ENCODE measurements around the gene SRPX2.
"Not testable (repeated sequence)": the region's sequence is repeated elsewhere in the genome, so short reads cannot be mapped to it uniquely, and the experiment has no call there.

The SRPX2 gene

GRCh38 chrX:100704581-100705203 lies 60.7 kb downstream of the SRPX2 start:
- no peak for DNase-seq

GRCh38 chrX:100710816-100711215 lies 66.8 kb downstream of the SRPX2 start:
- no peak for DNase-seq

- DNase-seq, result no peak
Measured at GRCh38 chrX:100717363-100717762, 73.4 kb downstream of the SRPX2 start.

GRCh38 chrX:100719139-100719538 lies 75.1 kb downstream of the SRPX2 start:
- DNase-seq, result no peak

- no peak for DNase-seq
Measured at GRCh38 chrX:100720301-100720700, 76.3 kb downstream of the SRPX2 start.

GRCh38 chrX:100721328-100721727 lies 77.3 kb downstream of the SRPX2 start:
- DNase-seq, result no peak

- DNase-seq, result not testable (repeated sequence)
Measured at GRCh38 chrX:100724006-100724405, 80.0 kb downstream of the SRPX2 start.
